HG03097 (cell line): ENCODE results near the gene PSD4.

Experiments
- ATAC-seq: cut with Tn5 transposase; IDR thresholded peaks from one replicate; pipeline ENCODE4 v1.9.1; 2021; ENCODE audit not compliant: unreplicated experiment, low FRiP score

The PSD4 gene

GRCh38 chr2:113173542-113174375 lies at the start of gene PSD4:
PSD4 (plus strand) TSS chr2:113173971; CDS start chr2:113182457, 8,486 bp downstream.
- peak; percentile 71 for ATAC-seq

GRCh38 chr2:113124181-113124961 lies 49.4 kb upstream of the PSD4 start:
- ATAC-seq, result peak; percentile 52

- ATAC-seq, result no peak
Observed at GRCh38 chr2:113124984-113125855, 48.6 kb upstream of the PSD4 start.

- no peak for ATAC-seq
Observed at GRCh38 chr2:113126845-113127645, 46.7 kb upstream of the PSD4 start, which contains the start of gene IL1RN. IL1RN (plus strand) TSS chr2:113127598; CDS start chr2:113127625, 27 bp downstream.

- no peak for ATAC-seq
Observed at GRCh38 chr2:113127646-113128570, 45.9 kb upstream of the PSD4 start.

GRCh38 chr2:113129519-113130078 lies 44.2 kb upstream of the PSD4 start:
- no peak for ATAC-seq

- no peak for ATAC-seq
Observed at GRCh38 chr2:113131352-113132185, 42.2 kb upstream of the PSD4 start.

- ATAC-seq, result no peak
Observed at GRCh38 chr2:113132414-113133021, 41.3 kb upstream of the PSD4 start.

GRCh38 chr2:113133704-113134598 lies 39.8 kb upstream of the PSD4 start:
- no peak for ATAC-seq

GRCh38 chr2:113134717-113135116 lies 39.1 kb upstream of the PSD4 start:
- no peak for ATAC-seq

GRCh38 chr2:113135317-113135716 lies 38.5 kb upstream of the PSD4 start:
- ATAC-seq, result no peak

- no peak for ATAC-seq
Observed at GRCh38 chr2:113136828-113137775, 36.7 kb upstream of the PSD4 start.

- ATAC-seq, result no peak
Observed at GRCh38 chr2:113137827-113138226, 35.9 kb upstream of the PSD4 start.

GRCh38 chr2:113138428-113139322 lies 35.1 kb upstream of the PSD4 start:
- no peak for ATAC-seq
